A549 (cell line): Measurements from ENCODE around the gene UNC13C.

ENCODE experiments used
- BCL3 ChIP-seq: fragments of >200 bp; sonication (Bioruptor Twin); formaldehyde crosslinking; IDR thresholded peaks from 3 replicates; pipeline ENCODE4 v1.6.1; 2016
- CBX2 ChIP-seq: fragments of 200-600 bp; sonication (generic); IDR thresholded peaks from 2 replicates; pipeline ENCODE4 v1.6.1; 2016; ENCODE audit warnings: low read depth, mild to moderate bottlenecking, borderline replicate concordance
- CTCF ChIP-seq: fragments of >200 bp; sonication (Bioruptor Twin); formaldehyde crosslinking; IDR thresholded peaks from 3 replicates; pipeline ENCODE4 v1.5.1; 2016
- EP300 ChIP-seq, 2 experiments: fragments of >200 bp; sonication (Bioruptor Twin); formaldehyde crosslinking; IDR thresholded peaks; 2 replicates in 1 of 2; 3 replicates in 1 of 2; pipeline ENCODE4 v1.6.1; 2016 to 2017
- FOSL2 ChIP-seq, 2 experiments: fragments of 450-650 bp in 1 of 2; fragments of >200 bp in 1 of 2; sonication (Bioruptor Twin) in 1 of 2; formaldehyde crosslinking; IDR thresholded peaks; 2 replicates each; pipeline versions ENCODE4 v1.5.0 to v1.6.1; 2016 to 2020; ENCODE audit warnings: mild to moderate bottlenecking in 1 of 2, moderate library complexity in 1 of 2
- GATA3 ChIP-seq: IDR thresholded peaks from 2 replicates; pipeline ENCODE4 v1.6.1; 2012; ENCODE audit warnings: borderline replicate concordance
- POLR2A ChIP-seq: IDR thresholded peaks from 2 replicates; pipeline ENCODE4 v1.6.1; 2012; ENCODE audit warnings: mild to moderate bottlenecking, low read length
- RAD21 ChIP-seq, 2 experiments: fragments of >200 bp in 1 of 2; sonication (Bioruptor Twin) in 1 of 2; formaldehyde crosslinking in 1 of 2; IDR thresholded peaks in 1 of 2; conservative IDR thresholded peaks in 1 of 2; 2 replicates in 1 of 2; 3 replicates in 1 of 2; pipeline ENCODE4 v1.6.1; 2012 to 2018; ENCODE audit warnings: inconsistent platforms in 1 of 2

- TF ChIP-seq POLR2A (no peak), RAD21 (conservative IDR thresholded peaks at IDR 0.05 in 1 of 2, IDR thresholded peaks at IDR 0.05 in 1 of 2) (no peak), FOSL2 (IDR thresholded peaks at IDR 0.05) (no peak), FOSL2 (CRISPR knock-in tag; IDR thresholded peaks at IDR 0.05) (no peak), EP300 (IDR thresholded peaks at IDR 0.05) (no peak), CTCF (no peak), BCL3 (no peak), CBX2 (no peak), GATA3 (no peak)
These were observed 172.0 kb downstream of the UNC13C start for GRCh38 chr15:54150255-54150654.
